Activated CD4-positive, alpha-beta T cell treated with anti-CD3 and anti-CD28 coated beads, Interleukin-2, amount 50 U/mL, for 48 hours (primary cell): ENCODE results near the gene FBXO8.
A peak's percentile ranks its signal among the peaks of the same experiment; 100 is the strongest.
"Not testable (repeated sequence)": the region's sequence is repeated elsewhere in the genome, so short reads cannot be mapped to it uniquely, and the experiment has no call there.

Source experiments
- DNase-seq, 2 experiments: peaks; one replicate each; pipeline ENCODE4 v3.0.0-alpha.2; 2020

The FBXO8 gene

GRCh38 chr4:174283507-174284471, at the start of gene FBXO8, which contains the start of gene CEP44:
Gene FBXO8 (minus strand): TSS chr4:174283667. CDS start chr4:174263092, 20,575 bp downstream.
Gene CEP44 (plus strand): TSS chr4:174283911. CDS start chr4:174299122, 15,211 bp downstream.
- DNase-seq = peak; percentile 62 to 71

- DNase-seq = no peak
Observed at GRCh38 chr4:174332741-174333493, 49.5 kb upstream of the FBXO8 start.

GRCh38 chr4:174324725-174325124, 41.3 kb upstream of the FBXO8 start:
- DNase-seq = no peak

GRCh38 chr4:174324236-174324635, 40.8 kb upstream of the FBXO8 start:
- no peak for DNase-seq

- DNase-seq = no peak
Observed at GRCh38 chr4:174320494-174321199, 37.2 kb upstream of the FBXO8 start.

- no peak for DNase-seq
Observed at GRCh38 chr4:174318829-174319764, 35.6 kb upstream of the FBXO8 start.

GRCh38 chr4:174317531-174317930, 34.1 kb upstream of the FBXO8 start:
- no peak for DNase-seq

- DNase-seq = no peak
Observed at GRCh38 chr4:174316954-174317353, 33.5 kb upstream of the FBXO8 start.

- DNase-seq = no peak
Observed at GRCh38 chr4:174316546-174316945, 33.1 kb upstream of the FBXO8 start.

GRCh38 chr4:174314770-174315169, 31.3 kb upstream of the FBXO8 start:
- no peak for DNase-seq

GRCh38 chr4:174314274-174314673, 30.8 kb upstream of the FBXO8 start:
- no peak for DNase-seq

GRCh38 chr4:174312993-174313392, 29.5 kb upstream of the FBXO8 start:
- no peak for DNase-seq

GRCh38 chr4:174307694-174308093, 24.2 kb upstream of the FBXO8 start:
- no peak for DNase-seq

- no peak for DNase-seq
Observed at GRCh38 chr4:174305961-174306360, 22.5 kb upstream of the FBXO8 start.

GRCh38 chr4:174304664-174305063, 21.2 kb upstream of the FBXO8 start:
- no peak for DNase-seq

- DNase-seq = no peak
Observed at GRCh38 chr4:174303687-174304086, 20.2 kb upstream of the FBXO8 start.

GRCh38 chr4:174295142-174295541, 11.7 kb upstream of the FBXO8 start:
- not testable (repeated sequence) for DNase-seq

- not testable (repeated sequence) for DNase-seq
Observed at GRCh38 chr4:174294641-174295040, 11.2 kb upstream of the FBXO8 start.

- no peak for DNase-seq
Observed at GRCh38 chr4:174292473-174292872, 9.0 kb upstream of the FBXO8 start.

GRCh38 chr4:174286870-174287269, 3.4 kb upstream of the FBXO8 start:
- DNase-seq = no peak

GRCh38 chr4:174284487-174284886, 1.0 kb upstream of the FBXO8 start:
- DNase-seq = no peak
